ENCODE results near the gene MS4A12. TPM values are rescaled to one million over a fixed set of nuclear protein-coding genes. Genes with fewer than 3 reads are reported as not detected.

The MS4A12 gene
- not detected for polyA plus RNA-seq (2012; ENCODE audit: insufficient read length, low read depth)

- no peak for TF ChIP-seq TAF1 (IDR thresholded peaks at IDR 0.05; ENCODE audit: borderline replicate concordance, insufficient read depth, low read length)
Observed at GRCh38 chr11:60492488-60493009, at the start of gene MS4A12. Gene MS4A12 (plus strand): TSS chr11:60492778. CDS start chr11:60497319, 4,541 bp downstream.

GRCh38 chr11:60447070-60447469, 45.5 kb upstream of the MS4A12 start:
- TF ChIP-seq REST (IDR thresholded peaks at IDR 0.05; ENCODE audit: insufficient read depth in 1 of 2, low read depth in 2 of 2, low read length in 2 of 2), result no peak
- no peak for TF ChIP-seq FOXP2 (optimal IDR thresholded peaks at IDR 0.05; ENCODE audit: borderline replicate concordance, extremely low read depth, extremely low read length, insufficient read depth)
- no peak for TF ChIP-seq TAF1 (IDR thresholded peaks at IDR 0.05; ENCODE audit: borderline replicate concordance, insufficient read depth, low read length)
- no peak for TF ChIP-seq SIN3A (IDR thresholded peaks at IDR 0.05; ENCODE audit: borderline replicate concordance, insufficient read depth, low read length)
- TF ChIP-seq POLR2AphosphoS5 (IDR thresholded peaks at IDR 0.05; ENCODE audit: low read depth, low read length), result no peak

DNA sequence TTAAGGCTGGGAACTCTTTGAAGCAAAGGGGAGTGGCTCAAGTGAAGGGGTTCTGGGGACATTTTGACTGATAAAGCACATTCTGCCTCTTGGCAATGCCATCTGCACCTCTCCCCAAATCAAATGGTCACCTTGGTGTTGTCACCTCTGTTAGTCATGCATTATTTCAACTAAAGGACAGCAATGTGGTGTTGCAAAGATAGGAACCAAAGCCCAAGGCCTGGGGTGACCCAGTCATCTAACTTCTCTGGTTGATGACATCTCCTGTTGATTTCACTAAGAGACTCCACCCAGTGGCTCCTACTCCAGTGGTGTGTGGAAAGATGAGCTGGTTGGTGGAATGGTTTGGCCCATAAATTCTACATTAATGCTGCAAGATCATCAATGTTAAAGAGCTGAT, 44.7 kb upstream of the MS4A12 start:
- TF ChIP-seq POLR2AphosphoS5 (IDR thresholded peaks at IDR 0.05; ENCODE audit: low read depth, low read length) (no peak), FOXP2 (optimal IDR thresholded peaks at IDR 0.05; ENCODE audit: borderline replicate concordance, extremely low read depth, extremely low read length, insufficient read depth) (no peak), SIN3A (IDR thresholded peaks at IDR 0.05; ENCODE audit: borderline replicate concordance, insufficient read depth, low read length) (no peak), REST (IDR thresholded peaks at IDR 0.05; ENCODE audit: insufficient read depth in 1 of 2, low read depth in 2 of 2, low read length in 2 of 2) (no peak), TAF1 (IDR thresholded peaks at IDR 0.05; ENCODE audit: borderline replicate concordance, insufficient read depth, low read length) (no peak)

- TF ChIP-seq TAF1 (IDR thresholded peaks at IDR 0.05; ENCODE audit: borderline replicate concordance, insufficient read depth, low read length) (no peak), FOXP2 (optimal IDR thresholded peaks at IDR 0.05; ENCODE audit: borderline replicate concordance, extremely low read depth, extremely low read length, insufficient read depth) (no peak), POLR2AphosphoS5 (IDR thresholded peaks at IDR 0.05; ENCODE audit: low read depth, low read length) (no peak), SIN3A (IDR thresholded peaks at IDR 0.05; ENCODE audit: borderline replicate concordance, insufficient read depth, low read length) (no peak), REST (IDR thresholded peaks at IDR 0.05; ENCODE audit: insufficient read depth in 1 of 2, low read depth in 2 of 2, low read length in 2 of 2) (no peak)
Observed at GRCh38 chr11:60454212-60454611, 38.4 kb upstream of the MS4A12 start.

- TF ChIP-seq FOXP2 (optimal IDR thresholded peaks at IDR 0.05; ENCODE audit: borderline replicate concordance, extremely low read depth, extremely low read length, insufficient read depth) (no peak), TAF1 (IDR thresholded peaks at IDR 0.05; ENCODE audit: borderline replicate concordance, insufficient read depth, low read length) (no peak), SIN3A (IDR thresholded peaks at IDR 0.05; ENCODE audit: borderline replicate concordance, insufficient read depth, low read length) (no peak), POLR2AphosphoS5 (IDR thresholded peaks at IDR 0.05; ENCODE audit: low read depth, low read length) (no peak), REST (IDR thresholded peaks at IDR 0.05; ENCODE audit: insufficient read depth in 1 of 2, low read depth in 2 of 2, low read length in 2 of 2) (no peak)
Observed at GRCh38 chr11:60455531-60456042, 37.0 kb upstream of the MS4A12 start, which contains the start of gene MS4A1. Gene MS4A1 (plus strand): TSS chr11:60455847. CDS start chr11:60462375, 6,528 bp downstream.
